ENCODE results near the gene RHOH. TPM values are rescaled to one million over a fixed set of nuclear protein-coding genes. Genes with fewer than 3 reads are reported as not detected.
"Not testable (repeated sequence)": the region's sequence is repeated elsewhere in the genome, so short reads cannot be mapped to it uniquely, and the experiment has no call there.

RHOH gene
- total RNA-seq = 0.22 TPM in 1 of 2 replicates, not detected in the other

- DNase-seq (ENCODE audit: low read depth in 2 of 2) = no peak
Measured at GRCh38 chr4:40196724-40197281, at the start of gene RHOH. RHOH (plus strand) TSS chr4:40197031; CDS start chr4:40243387, 46,356 bp downstream.

- not testable (repeated sequence) for DNase-seq (ENCODE audit: low read depth in 2 of 2)
Measured at GRCh38 chr4:40147490-40147889, 49.3 kb upstream of the RHOH start.

- peak; percentile 76 to 80 for DNase-seq (ENCODE audit: low read depth in 2 of 2)
Measured at GRCh38 chr4:40149960-40150385, 46.9 kb upstream of the RHOH start.

- DNase-seq (ENCODE audit: low read depth in 2 of 2) = no peak
Measured at GRCh38 chr4:40150932-40151331, 45.9 kb upstream of the RHOH start.

DNA sequence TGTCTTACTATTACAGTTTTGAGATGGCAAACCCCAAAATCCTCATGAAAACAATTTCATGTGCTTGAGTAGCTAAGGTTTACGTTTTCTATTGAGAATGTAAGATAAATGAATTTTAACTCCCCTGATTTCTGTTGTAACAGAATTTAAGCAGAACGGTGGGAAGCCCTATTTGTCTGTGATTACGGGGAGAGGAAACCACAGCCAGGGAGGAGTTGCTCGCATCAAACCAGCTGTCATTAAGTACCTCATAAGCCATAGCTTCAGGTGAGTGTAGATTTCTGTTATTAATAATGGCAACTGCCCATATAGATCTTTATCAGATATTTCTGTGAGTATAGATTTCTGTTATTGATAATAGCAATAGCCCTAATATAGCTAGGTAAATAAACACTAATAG lies 44.2 kb upstream of the RHOH start:
- DNase-seq (ENCODE audit: low read depth in 2 of 2) = no peak

- no peak for DNase-seq (ENCODE audit: low read depth in 2 of 2)
Measured at GRCh38 chr4:40157436-40157835, 39.4 kb upstream of the RHOH start.

GRCh38 chr4:40160258-40160657 lies 36.6 kb upstream of the RHOH start:
- no peak for DNase-seq (ENCODE audit: low read depth in 2 of 2)

- no peak for DNase-seq (ENCODE audit: low read depth in 2 of 2)
Measured at GRCh38 chr4:40164459-40164858, 32.4 kb upstream of the RHOH start.

DNA sequence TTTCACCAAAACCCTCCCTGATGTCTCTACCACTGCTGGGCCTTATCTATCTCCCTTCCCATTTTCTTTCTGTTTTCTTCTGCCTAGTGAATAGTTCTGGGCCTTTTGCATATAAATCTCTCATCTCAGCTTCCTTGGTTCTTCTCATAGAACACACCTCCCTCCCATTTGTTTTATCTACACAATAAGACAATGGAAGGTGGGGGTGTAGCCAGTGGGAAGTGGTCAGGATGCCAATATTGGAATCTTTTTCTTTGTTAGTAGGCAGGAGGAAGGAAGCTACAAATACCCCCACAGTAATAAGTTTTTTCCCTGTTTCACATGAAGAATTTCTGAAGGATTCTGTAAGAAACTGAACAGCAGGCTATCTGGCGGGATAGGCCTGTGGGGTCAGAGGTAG lies 30.9 kb upstream of the RHOH start:
- peak; percentile 13 to 74 for DNase-seq (ENCODE audit: low read depth in 2 of 2)

DNA sequence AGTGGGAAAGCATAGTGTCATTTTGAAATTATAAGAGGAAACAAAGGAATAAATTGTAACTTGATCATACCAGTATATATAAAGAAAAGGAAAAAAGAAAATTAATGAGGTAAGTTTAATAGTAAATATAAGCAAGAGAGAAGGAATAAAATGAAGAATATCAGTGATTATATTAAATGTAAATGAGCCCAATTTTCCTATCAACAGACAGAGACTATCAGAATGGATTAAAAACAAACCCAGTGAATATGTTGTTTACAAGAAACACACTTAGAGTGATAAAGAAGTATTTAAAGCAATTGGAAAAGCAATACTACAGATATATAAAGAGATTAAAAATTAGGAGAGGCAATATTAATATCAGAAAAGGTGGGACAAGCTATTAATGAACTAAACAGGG lies 28.8 kb upstream of the RHOH start:
- no peak for DNase-seq (ENCODE audit: low read depth in 2 of 2)

GRCh38 chr4:40170588-40170987 lies 26.2 kb upstream of the RHOH start:
- DNase-seq (ENCODE audit: low read depth in 2 of 2) = no peak

DNA sequence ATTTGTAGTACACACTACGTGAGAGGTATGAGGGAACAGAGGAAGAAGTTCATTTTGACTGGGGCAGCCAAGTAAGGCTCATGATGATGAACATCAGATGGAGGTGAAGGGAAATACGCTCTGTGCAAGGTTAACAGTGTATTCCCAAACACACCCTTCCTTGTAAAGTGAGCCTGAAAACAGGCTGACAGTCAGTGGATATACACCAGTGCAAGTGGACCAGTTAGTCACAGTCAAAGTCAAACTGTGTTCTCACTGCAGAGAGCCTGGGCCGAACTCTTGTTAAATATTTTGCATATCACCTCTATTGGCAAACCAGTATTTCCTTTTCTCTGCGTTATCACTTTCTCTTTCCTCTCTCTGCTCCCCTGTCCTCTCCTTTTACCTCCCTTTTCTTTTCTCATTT lies 23.4 kb upstream of the RHOH start:
- DNase-seq (ENCODE audit: low read depth in 2 of 2) = no peak

GRCh38 chr4:40176602-40177001 lies 20.2 kb upstream of the RHOH start:
- peak in 1 of 2 donors; percentile 12 for DNase-seq (ENCODE audit: low read depth in 2 of 2)

GRCh38 chr4:40177591-40177990 lies 19.2 kb upstream of the RHOH start:
- DNase-seq (ENCODE audit: low read depth in 2 of 2) = no peak

DNA sequence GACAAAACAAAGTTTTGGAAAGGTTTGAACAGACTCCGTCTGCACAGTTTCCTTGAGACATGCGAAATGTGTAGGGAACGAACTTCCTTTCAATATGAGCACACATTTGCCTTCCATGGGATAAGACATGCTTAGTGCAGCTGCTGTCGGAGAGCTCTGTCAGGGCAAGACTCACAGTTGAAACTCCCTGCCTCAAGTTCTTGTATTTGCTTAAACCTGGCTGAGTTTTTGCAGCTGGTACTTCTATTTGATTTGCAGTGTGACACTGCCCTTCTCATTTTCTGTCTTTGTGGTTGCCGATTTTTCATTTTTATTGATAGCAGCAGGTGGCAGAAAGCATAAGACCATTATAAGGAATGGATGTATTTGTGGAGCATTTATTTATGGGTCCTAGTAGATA lies 18.2 kb upstream of the RHOH start:
- DNase-seq (ENCODE audit: low read depth in 2 of 2) = no peak

GRCh38 chr4:40179360-40179759 lies 17.5 kb upstream of the RHOH start:
- no peak for DNase-seq (ENCODE audit: low read depth in 2 of 2)

DNA sequence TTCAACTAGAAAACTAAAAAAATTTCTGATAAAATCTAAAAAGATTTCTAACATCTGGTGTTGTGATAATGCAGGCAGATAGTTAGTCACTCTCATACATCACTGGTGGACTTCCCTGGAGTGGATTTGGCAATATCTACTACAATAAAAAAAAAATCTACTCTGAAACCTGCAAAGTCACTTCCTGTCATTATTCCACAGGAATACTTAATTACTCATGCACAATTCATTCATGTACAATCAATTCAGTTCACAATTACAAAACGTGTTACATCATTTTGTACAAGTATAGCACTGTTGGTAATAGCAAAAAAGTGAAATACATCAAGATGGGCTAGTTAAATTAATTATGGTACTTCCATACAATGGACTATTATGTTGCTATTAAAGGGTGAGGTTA lies 16.5 kb upstream of the RHOH start:
- DNase-seq (ENCODE audit: low read depth in 2 of 2) = peak; percentile 84 to 94

DNA sequence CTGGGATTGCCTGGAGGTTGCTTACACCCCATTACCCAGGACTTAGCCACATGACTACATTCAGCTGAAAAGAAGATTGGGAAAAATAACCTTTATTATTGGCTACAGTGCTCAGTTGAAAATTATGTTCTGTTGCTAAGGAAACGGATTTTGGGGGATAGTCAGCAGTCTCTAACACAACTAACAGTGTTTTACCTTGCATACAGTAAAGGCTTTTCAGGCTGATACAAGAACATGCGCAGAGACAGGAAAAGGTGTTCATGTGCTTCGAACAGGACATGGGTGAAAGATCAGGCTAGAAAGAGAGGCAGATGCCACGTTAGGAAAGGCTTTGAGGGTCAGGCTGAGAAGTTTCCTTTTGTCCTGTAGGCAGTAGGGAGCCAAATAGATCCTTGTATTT lies 14.8 kb upstream of the RHOH start:
- DNase-seq (ENCODE audit: low read depth in 2 of 2) = no peak

GRCh38 chr4:40182954-40183353 lies 13.9 kb upstream of the RHOH start:
- DNase-seq (ENCODE audit: low read depth in 2 of 2) = no peak

DNA sequence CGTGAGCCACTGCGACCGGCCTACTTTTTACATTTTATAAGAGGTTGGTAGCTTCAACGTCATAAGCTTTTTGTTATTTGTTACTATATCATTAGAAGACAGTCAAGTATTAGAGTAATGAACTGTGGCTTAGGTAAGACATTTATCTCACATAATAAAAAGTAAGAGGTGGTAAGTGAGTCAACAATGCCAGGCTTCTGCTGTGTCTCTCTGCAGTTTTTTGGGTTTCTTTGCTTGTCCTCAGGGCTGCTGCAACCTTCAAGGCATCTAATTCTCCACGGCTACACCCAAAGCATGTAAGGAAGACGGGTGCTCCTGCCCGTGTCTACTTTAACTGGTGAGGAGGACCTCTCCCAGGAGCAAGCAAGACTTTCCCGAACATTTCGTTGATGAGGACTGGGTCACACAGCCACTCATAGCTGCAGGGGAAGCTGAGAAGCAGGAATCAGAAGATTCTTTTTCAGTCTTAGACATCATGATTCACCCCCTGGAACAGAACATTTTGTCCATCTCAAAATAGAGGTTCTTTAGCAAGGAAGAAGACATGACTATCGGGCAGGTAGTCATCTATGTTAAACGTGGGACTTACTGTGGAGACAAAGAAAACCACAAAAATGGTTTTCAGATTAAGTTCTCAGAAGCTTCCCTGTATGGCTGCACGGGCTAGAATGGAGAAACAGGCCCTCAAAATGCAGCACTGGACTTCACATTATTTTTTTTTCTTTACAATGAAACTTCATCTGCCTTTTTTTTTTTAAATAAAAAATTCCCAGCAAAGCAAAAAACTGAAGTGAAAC lies 13.0 kb upstream of the RHOH start:
- peak in 1 of 2 donors; percentile 20 for DNase-seq (ENCODE audit: low read depth in 2 of 2)

GRCh38 chr4:40185830-40186664 lies 10.8 kb upstream of the RHOH start:
- no peak for DNase-seq (ENCODE audit: low read depth in 2 of 2)

GRCh38 chr4:40186665-40187014 lies 10.2 kb upstream of the RHOH start:
- no peak for DNase-seq (ENCODE audit: low read depth in 2 of 2)
